Motor neuron (in vitro differentiated cells): ENCODE results near the gene ESYT3. TPM values are rescaled to one million over a fixed set of nuclear protein-coding genes. Genes with fewer than 3 reads are reported as not detected.

ENCODE experiments used
- total RNA-seq, 8 experiments: library from RNA; unstranded; fragments of 300-600 nt; gene quantifications; 2 replicates each; pipeline versions ENCODE4 v1.2.3 to v1.2.4, GENCODE V29; 2022

The ESYT3 gene
- total RNA-seq, 8 experiments from 2014 or later: 0.71 to 4.5 (median 1.8) TPM

Other genes starting within 250 kb of the ESYT3 start
- gene ARMC8, start 247.3 kb upstream of the ESYT3 start, total RNA-seq: 10 to 100 TPM; 23.2 to 49.1 (median 41.9) TPM
- gene NME9, start 104.8 kb upstream of the ESYT3 start, total RNA-seq: 10 to 100 TPM in 1 of 8 experiments, 1 to 10 TPM in 7; 2.2 to 13.2 (median 3.7) TPM
- 100 to 1,000 TPM in 1 of 8 experiments, 10 to 100 TPM in 7; 30.3 to 150 (median 42.1) TPM for gene MRAS, start 86.0 kb upstream of the ESYT3 start, total RNA-seq
- gene CEP70, start 159.6 kb downstream of the ESYT3 start, total RNA-seq: 10 to 100 TPM; 12.2 to 53.3 (median 34.3) TPM
- gene FAIM, start 174.2 kb downstream of the ESYT3 start, total RNA-seq: 10 to 100 TPM in 7 of 8 experiments, 1 to 10 TPM in 1; 7.3 to 25.3 (median 12.7) TPM